Mesothelial cell of epicardium (in vitro differentiated cells): ENCODE data around the gene ME1. TPM values are rescaled to one million over a fixed set of nuclear protein-coding genes. Genes with fewer than 3 reads are reported as not detected.
"Not testable (repeated sequence)": the region's sequence is repeated elsewhere in the genome, so short reads cannot be mapped to it uniquely, and the experiment has no call there.

ENCODE experiments used
- DNase-seq, 2 experiments: peaks; one replicate each; pipeline ENCODE4 v3.0.0; 2021; ENCODE audit warnings: low spot score in 2 of 2; ENCODE audit not compliant: unreplicated experiment in 2 of 2
- H3K27ac Mint-ChIP-seq: 2 replicates; pipeline ENCODE4 v1.8.0; 2021; ENCODE audit warnings: mixed read lengths
- H3K27me3 Mint-ChIP-seq: 2 replicates; pipeline ENCODE4 v1.8.0; 2021; ENCODE audit warnings: low read depth, mixed read lengths
- H3K36me3 Mint-ChIP-seq: 2 replicates; pipeline ENCODE4 v1.8.0; 2021; ENCODE audit warnings: mixed read lengths
- H3K4me1 Mint-ChIP-seq: 2 replicates; pipeline ENCODE4 v1.8.0; 2021; ENCODE audit warnings: mixed read lengths
- H3K4me3 Mint-ChIP-seq: 2 replicates; pipeline ENCODE4 v1.8.0; 2021; ENCODE audit warnings: mild to moderate bottlenecking, moderate library complexity, mixed read lengths
- H3K9me3 Mint-ChIP-seq: 2 replicates; pipeline ENCODE4 v1.8.0; 2021; ENCODE audit warnings: mixed read lengths
- CTCF ChIP-seq: fragments of 200-600 bp; sonication (generic); IDR thresholded peaks from one replicate; pipeline ENCODE4 v1.5.0; 2021; ENCODE audit warnings: antibody characterized with exemption; ENCODE audit not compliant: unreplicated experiment
- total RNA-seq: library from RNA; stranded (reverse); gene quantifications from 3 replicates; pipeline ENCODE4 v1.2.1, GENCODE V29; 2021

Gene ME1
- total RNA-seq, 1 donor from 2014 or later, result 9.0 TPM

DNA sequence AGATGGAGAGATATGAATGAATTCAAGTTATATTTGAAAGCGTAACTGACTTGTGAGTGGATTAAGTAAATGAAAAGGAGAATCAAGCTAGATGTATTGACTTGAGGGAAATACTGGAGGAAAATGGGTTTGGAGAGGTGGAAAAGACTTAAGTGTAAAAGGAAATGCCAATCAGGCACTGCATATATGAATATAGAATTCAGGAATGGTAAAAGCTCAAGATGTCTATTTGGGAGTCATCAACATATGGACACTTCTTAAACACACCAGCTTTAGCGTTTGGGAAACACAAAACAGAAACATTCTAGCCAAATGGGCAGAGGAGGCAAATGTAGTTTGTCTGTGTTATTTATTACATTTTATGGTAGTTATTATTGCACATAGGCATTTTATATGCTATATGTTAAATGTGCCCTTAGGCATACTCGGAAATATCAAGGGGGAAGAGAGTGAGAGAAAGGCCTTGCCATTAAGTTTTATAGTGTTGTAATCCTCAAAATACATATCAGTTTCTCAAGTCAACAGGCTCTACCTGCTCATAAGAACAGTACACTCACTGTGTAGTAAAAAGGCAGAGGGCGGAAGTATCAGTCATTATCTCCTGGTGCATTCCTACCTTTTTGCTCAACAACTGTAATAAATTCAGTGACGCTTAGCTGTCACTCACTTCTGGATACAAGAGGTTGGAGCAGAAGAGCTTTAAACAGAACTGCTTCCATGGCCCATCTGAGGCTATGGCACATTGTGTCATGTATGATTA, 33.7 kb upstream of the ME1 start:
- H3K4me1 Mint-ChIP-seq, result peaks cover 18% of the 10 kb centered on the region
- peaks cover 4% of the 10 kb centered on the region for H3K9me3 Mint-ChIP-seq
- H3K4me3 Mint-ChIP-seq, result no peak overlapping the region
- no peaks in the 10 kb centered on the region for H3K27me3 Mint-ChIP-seq
- peaks cover 2% of the 10 kb centered on the region for H3K36me3 Mint-ChIP-seq
- no peak overlapping the region for H3K27ac Mint-ChIP-seq
- TF ChIP-seq CTCF, result no peak
- DNase-seq, result no peak

DNA sequence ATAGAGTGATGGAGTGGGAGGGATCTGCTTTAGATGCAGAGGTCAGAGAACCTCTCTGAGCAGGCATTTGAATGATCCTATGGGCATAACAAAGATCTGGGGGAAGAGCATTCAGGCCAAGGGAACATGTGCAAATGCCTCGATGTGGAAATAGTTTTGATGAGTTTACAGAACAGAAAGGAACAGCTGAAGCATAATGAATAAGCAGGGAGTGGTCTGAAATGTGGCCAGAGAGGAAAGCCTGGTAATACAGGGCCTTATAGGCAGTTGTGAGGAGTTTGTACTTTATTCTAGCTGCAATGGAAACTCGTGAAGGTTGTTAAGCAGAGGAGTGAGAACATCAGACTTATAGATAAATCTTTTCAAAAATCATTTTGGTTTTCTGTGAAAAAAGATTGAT, 33.0 kb upstream of the ME1 start:
- Mint-ChIP-seq H3K4me3 (no peak overlapping the region), H3K36me3 (peaks cover 2% of the 10 kb centered on the region), H3K27me3 (no peaks in the 10 kb centered on the region), H3K9me3 (peaks cover 4% of the 10 kb centered on the region), H3K27ac (no peak overlapping the region), H3K4me1 (peaks cover 22% of the 10 kb centered on the region)
- no peak for TF ChIP-seq CTCF
- DNase-seq, result no peak

DNA sequence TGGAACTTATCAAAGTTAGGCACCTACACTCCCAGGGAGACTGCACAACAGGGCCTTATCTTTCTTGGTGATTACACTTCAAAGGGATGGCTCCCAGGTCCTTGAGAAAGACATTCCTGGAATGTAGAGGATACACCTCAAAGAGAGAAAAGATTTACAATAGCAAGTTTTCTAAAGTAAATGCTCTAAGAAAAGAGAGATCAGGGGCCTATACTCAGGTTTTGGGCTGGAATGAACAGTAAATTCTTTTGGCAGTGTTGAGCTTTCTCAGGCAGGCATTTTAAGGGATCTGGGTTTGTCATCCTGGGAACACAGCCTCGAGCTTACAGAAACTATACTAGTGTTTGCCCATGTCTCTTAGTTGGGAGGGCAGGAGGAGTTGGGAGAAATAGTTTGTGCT, 31.7 kb upstream of the ME1 start:
- TF ChIP-seq CTCF, result no peak
- H3K27me3 Mint-ChIP-seq, result no peaks in the 10 kb centered on the region
- H3K4me1 Mint-ChIP-seq, result peaks cover 22% of the 10 kb centered on the region
- peak overlapping the region; percentile 93 for H3K27ac Mint-ChIP-seq
- H3K9me3 Mint-ChIP-seq, result peaks cover 4% of the 10 kb centered on the region
- peaks cover 2% of the 10 kb centered on the region for H3K36me3 Mint-ChIP-seq
- no peak overlapping the region for H3K4me3 Mint-ChIP-seq
- DNase-seq, result no peak

DNA sequence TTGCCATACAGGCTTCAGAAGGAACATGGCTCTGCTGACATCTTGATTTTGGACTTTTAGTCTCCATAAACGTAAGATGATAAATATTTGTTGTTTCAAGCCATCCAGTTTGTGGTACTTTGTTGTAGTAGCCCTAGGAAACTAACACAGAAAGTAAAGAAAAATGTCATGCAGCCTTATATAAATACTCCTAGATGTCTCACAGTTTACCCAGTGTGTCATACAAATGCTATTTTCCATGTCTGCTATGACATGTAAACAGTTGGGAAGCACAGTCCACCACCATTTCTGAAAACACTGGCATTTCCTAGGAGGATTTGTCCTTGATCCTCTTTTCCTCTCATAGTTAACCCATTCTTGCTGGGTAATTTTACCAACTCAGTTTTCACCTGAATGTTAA, 30.6 kb upstream of the ME1 start:
- Mint-ChIP-seq H3K36me3 (peaks cover 2% of the 10 kb centered on the region), H3K4me1 (peaks cover 22% of the 10 kb centered on the region), H3K9me3 (peaks cover 4% of the 10 kb centered on the region), H3K27me3 (no peaks in the 10 kb centered on the region), H3K27ac (no peak overlapping the region), H3K4me3 (no peak overlapping the region)
- no peak for TF ChIP-seq CTCF
- no peak for DNase-seq

- no peak overlapping the region for H3K27ac Mint-ChIP-seq
- peaks cover 22% of the 10 kb centered on the region for H3K4me1 Mint-ChIP-seq
- TF ChIP-seq CTCF, result no peak
Measured at GRCh38 chr6:83459663-83460062, 28.8 kb upstream of the ME1 start.

GRCh38 chr6:83450015-83450414, 19.2 kb upstream of the ME1 start:
- not testable (repeated sequence) for H3K27me3 Mint-ChIP-seq

More at GRCh38 chr6:83459663-83460062, 28.8 kb upstream of the ME1 start:
- Mint-ChIP-seq H3K4me3 (no peak overlapping the region), H3K27me3 (no peaks in the 10 kb centered on the region), H3K9me3 (peaks cover 4% of the 10 kb centered on the region), H3K36me3 (peaks cover 2% of the 10 kb centered on the region)
- no peak for DNase-seq

DNA sequence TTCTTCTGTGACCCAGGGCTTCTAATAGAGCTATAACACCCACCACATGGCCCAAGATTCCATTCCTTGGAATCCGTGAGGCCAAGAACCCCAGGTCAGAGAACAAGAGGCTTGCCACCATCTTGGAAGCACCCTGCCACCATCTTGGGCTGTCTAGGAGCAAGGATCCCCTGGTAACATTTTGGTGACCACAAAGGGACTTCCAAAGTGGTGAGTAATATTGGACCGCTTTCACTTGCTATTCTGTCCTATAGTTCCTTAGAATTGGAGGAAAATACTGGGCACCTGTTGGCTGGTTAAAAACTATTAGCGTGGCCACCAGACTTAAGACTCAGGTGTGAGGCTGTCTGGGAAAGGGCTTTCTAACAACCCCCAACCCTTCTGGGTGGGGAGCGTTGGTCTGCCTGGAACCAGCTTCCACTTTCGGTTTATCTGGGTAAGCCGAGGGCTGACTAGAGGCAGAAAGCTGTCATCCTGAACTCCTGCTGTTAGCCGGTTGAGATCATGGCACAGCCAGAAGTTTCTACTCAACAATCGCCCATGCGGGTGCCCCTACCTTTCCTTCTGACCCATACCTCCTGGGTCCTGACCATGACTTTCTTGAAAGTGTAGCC, 13.3 kb upstream of the ME1 start:
- not testable (repeated sequence) for H3K27ac Mint-ChIP-seq, DNase-seq, H3K4me3 Mint-ChIP-seq, H3K36me3 Mint-ChIP-seq, H3K9me3 Mint-ChIP-seq, H3K4me1 Mint-ChIP-seq, H3K27me3 Mint-ChIP-seq

More at GRCh38 chr6:83450015-83450414, 19.2 kb upstream of the ME1 start:
- H3K9me3 Mint-ChIP-seq, H3K4me3 Mint-ChIP-seq, H3K4me1 Mint-ChIP-seq, H3K36me3 Mint-ChIP-seq, H3K27ac Mint-ChIP-seq, DNase-seq: not testable (repeated sequence)
